ENCODE measurements around the gene KRT82. TPM values are rescaled to one million over a fixed set of nuclear protein-coding genes. Genes with fewer than 3 reads are reported as not detected.

The KRT82 gene
- total and polyA plus RNA-seq, 4 donors, result not detected

DNA sequence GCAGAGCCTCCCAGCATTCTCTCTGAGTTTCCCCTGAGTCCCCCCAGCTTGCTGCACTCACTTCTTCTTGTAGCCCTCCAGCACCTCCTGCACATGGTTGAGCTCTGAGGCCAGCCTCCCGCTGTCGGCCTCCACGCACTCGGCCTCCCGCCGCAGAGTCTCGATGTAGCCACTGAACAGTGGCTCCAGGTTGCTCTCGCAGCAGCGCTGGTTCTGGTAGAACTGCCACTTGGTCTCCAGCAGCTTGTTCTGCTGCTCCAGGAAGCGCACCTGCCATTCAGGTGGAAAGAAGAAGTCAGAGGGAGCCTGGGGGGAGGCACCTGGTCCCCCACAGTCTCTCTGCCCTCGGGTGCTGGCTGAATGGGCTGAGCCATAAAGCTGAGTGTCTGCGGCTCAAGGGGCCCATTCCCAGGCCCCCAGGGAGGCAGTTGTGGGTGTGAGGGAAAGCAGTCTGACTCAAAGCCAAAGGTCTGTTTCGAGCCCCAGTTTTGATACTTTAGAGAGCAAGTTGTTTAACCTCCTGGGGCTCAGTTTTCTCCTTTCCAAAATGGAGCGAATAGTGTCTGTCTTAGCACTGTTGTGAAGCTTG lies 41.1 kb downstream of the KRT82 start:
- ATAC-seq (ENCODE audit: insufficient read depth, low FRiP score) (no peak), DNase-seq (no peak)
- Histone ChIP-seq H3K9ac (ENCODE audit: insufficient read depth in 1 of 2, low read length in 2 of 2) (no peak overlapping the region), H3K27ac (ENCODE audit: low read depth in 1 of 2, low read length in 1 of 2) (no peak overlapping the region), H3K4me3 (no peak overlapping the region), H3K9me3 (ENCODE audit: control insufficient read depth in 4 of 4, insufficient read depth in 3 of 4, low read length in 3 of 4) (peaks cover 0 to 3% (median 0%) of the 10 kb centered on the region in 4 donors), H3K27me3 (ENCODE audit: control insufficient read depth in 3 of 3, insufficient read depth in 3 of 3, low read length in 2 of 3) (peaks cover 0 to 10% (median 0%) of the 10 kb centered on the region in 3 donors), H3K4me1 (ENCODE audit: control insufficient read depth in 5 of 5, insufficient read depth in 5 of 5, low read length in 5 of 5) (peaks cover 0 to 9% (median 0%) of the 10 kb centered on the region in 5 donors), H3K36me3 (ENCODE audit: control insufficient read depth in 4 of 4, insufficient read depth in 4 of 4, low read length in 4 of 4) (no peaks in the 10 kb centered on the region)
- WGBS, 2 donors, result 85 to 87% methylated on average over 14 of the region's 14 CpGs
- TF ChIP-seq, protein P1, sequence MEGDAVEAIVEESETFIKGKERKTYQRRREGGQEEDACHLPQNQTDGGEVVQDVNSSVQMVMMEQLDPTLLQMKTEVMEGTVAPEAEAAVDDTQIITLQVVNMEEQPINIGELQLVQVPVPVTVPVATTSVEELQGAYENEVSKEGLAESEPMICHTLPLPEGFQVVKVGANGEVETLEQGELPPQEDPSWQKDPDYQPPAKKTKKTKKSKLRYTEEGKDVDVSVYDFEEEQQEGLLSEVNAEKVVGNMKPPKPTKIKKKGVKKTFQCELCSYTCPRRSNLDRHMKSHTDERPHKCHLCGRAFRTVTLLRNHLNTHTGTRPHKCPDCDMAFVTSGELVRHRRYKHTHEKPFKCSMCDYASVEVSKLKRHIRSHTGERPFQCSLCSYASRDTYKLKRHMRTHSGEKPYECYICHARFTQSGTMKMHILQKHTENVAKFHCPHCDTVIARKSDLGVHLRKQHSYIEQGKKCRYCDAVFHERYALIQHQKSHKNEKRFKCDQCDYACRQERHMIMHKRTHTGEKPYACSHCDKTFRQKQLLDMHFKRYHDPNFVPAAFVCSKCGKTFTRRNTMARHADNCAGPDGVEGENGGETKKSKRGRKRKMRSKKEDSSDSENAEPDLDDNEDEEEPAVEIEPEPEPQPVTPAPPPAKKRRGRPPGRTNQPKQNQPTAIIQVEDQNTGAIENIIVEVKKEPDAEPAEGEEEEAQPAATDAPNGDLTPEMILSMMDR (IDR thresholded peaks at IDR 0.05; ENCODE audit: control extremely low read depth, extremely low read depth), result no peak

DNA sequence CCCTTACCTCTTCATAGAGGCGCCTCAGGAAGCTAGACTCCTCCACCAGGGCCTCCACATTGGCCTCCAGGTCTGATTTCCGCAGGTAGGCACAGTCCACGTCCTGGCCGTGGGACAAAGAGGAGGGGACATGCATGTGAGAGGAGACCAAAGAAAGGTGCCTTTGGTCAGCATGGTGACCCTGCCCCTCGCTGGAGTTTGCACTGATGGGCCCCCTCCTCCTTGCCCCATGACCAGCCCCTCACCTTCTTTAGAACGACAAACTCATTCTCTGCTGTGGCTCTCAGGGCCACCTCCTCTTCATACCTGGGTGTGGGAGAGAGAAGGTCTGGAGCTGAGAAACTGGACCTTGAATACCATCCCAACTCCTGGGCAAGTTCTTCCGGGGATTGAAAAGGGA lies 42.1 kb downstream of the KRT82 start:
- H3K36me3 ChIP-seq (ENCODE audit: control insufficient read depth in 4 of 4, insufficient read depth in 4 of 4, low read length in 4 of 4), result no peaks in the 10 kb centered on the region
- H3K4me1 ChIP-seq (ENCODE audit: control insufficient read depth in 5 of 5, insufficient read depth in 5 of 5, low read length in 5 of 5), result peaks cover 0 to 16% (median 0%) of the 10 kb centered on the region in 5 donors
- no peak overlapping the region for H3K4me3 ChIP-seq
- H3K27ac ChIP-seq (ENCODE audit: low read depth in 1 of 2, low read length in 1 of 2), result no peak overlapping the region
- TF ChIP-seq, protein P1 (IDR thresholded peaks at IDR 0.05; ENCODE audit: control extremely low read depth, extremely low read depth), result no peak
- peaks cover 0 to 3% (median 0%) of the 10 kb centered on the region in 4 donors for H3K9me3 ChIP-seq (ENCODE audit: control insufficient read depth in 4 of 4, insufficient read depth in 3 of 4, low read length in 3 of 4)
- peaks cover 0 to 10% (median 0%) of the 10 kb centered on the region in 3 donors for H3K27me3 ChIP-seq (ENCODE audit: control insufficient read depth in 3 of 3, insufficient read depth in 3 of 3, low read length in 2 of 3)
- WGBS, 2 donors, result 82 to 83% methylated on average over 7 of the region's 7 CpGs
- DNase-seq, result no peak
- H3K9ac ChIP-seq (ENCODE audit: insufficient read depth in 1 of 2, low read length in 2 of 2), result no peak overlapping the region
- no peak for ATAC-seq (ENCODE audit: insufficient read depth, low FRiP score)

DNA sequence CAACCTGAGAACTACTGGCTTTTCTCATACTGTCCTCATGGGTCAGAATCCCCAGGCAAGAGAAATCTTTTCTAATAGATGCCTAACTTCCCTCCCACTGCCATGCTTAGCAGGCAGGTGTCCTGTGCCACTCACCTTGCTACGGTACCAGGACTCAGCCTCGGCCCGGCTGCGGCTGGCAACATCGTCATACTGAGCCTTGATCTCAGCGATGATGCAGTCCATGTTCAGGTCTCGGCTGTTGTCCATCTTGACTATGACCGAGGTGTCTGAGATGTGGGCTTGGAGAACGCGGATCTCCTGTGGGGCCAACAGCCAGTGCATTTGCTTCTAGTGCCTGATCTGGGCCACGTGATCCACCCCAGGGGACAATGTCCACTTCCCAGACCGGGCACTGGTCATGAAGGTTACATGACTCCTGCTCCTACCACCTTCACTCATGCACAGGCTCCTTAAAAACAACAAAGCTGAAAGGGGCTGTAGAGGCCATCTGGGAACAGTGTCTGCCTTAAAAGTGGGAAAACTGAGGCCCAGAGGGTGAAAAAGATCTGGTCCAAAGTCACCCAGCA lies 42.9 kb downstream of the KRT82 start:
- H3K4me3 ChIP-seq, result no peak overlapping the region
- H3K27ac ChIP-seq (ENCODE audit: low read depth in 1 of 2, low read length in 1 of 2), result no peak overlapping the region
- H3K27me3 ChIP-seq (ENCODE audit: control insufficient read depth in 3 of 3, insufficient read depth in 3 of 3, low read length in 2 of 3), result peaks cover 0 to 8% (median 0%) of the 10 kb centered on the region in 3 donors
- no peak overlapping the region for H3K9ac ChIP-seq (ENCODE audit: insufficient read depth in 1 of 2, low read length in 2 of 2)
- H3K36me3 ChIP-seq (ENCODE audit: control insufficient read depth in 4 of 4, insufficient read depth in 4 of 4, low read length in 4 of 4), result no peaks in the 10 kb centered on the region
- ATAC-seq (ENCODE audit: insufficient read depth, low FRiP score) (no peak), DNase-seq (no peak)
- TF ChIP-seq, protein P1 (IDR thresholded peaks at IDR 0.05; ENCODE audit: control extremely low read depth, extremely low read depth), result no peak
- peaks cover 0 to 16% (median 0%) of the 10 kb centered on the region in 5 donors for H3K4me1 ChIP-seq (ENCODE audit: control insufficient read depth in 5 of 5, insufficient read depth in 5 of 5, low read length in 5 of 5)
- H3K9me3 ChIP-seq (ENCODE audit: control insufficient read depth in 4 of 4, insufficient read depth in 3 of 4, low read length in 3 of 4), result peaks cover 0 to 3% (median 0%) of the 10 kb centered on the region in 4 donors
- 94 to 96% methylated on average over 12 of the region's 12 CpGs for WGBS, 2 donors

Data from lung (tissue), 12 donors.